HG03280 (cell line): ENCODE results near the gene NUBP2.

Experiments
- ATAC-seq: cut with Tn5 transposase; IDR thresholded peaks from one replicate; pipeline ENCODE4 v1.9.1; 2021; ENCODE audit warnings: mild to moderate bottlenecking, moderate library complexity; ENCODE audit not compliant: unreplicated experiment

The NUBP2 gene

GRCh38 chr16:1781758-1782407, 877 bp upstream of the NUBP2 start:
- ATAC-seq = peak; percentile 3

- ATAC-seq = no peak
Measured at GRCh38 chr16:1784977-1785845, 2.5 kb downstream of the NUBP2 start.

GRCh38 chr16:1785846-1786170, 3.0 kb downstream of the NUBP2 start:
- ATAC-seq = no peak

- no peak for ATAC-seq
Measured at GRCh38 chr16:1786242-1787055, 3.7 kb downstream of the NUBP2 start.

GRCh38 chr16:1787056-1787321, 4.2 kb downstream of the NUBP2 start:
- ATAC-seq = no peak

- ATAC-seq = no peak
Measured at GRCh38 chr16:1787322-1788094, 4.7 kb downstream of the NUBP2 start.

GRCh38 chr16:1788095-1788707, 5.4 kb downstream of the NUBP2 start:
- ATAC-seq = no peak

GRCh38 chr16:1788708-1789100, 5.9 kb downstream of the NUBP2 start:
- ATAC-seq = no peak

GRCh38 chr16:1789643-1790045, 6.9 kb downstream of the NUBP2 start:
- ATAC-seq = no peak

GRCh38 chr16:1790261-1790610, 7.5 kb downstream of the NUBP2 start:
- no peak for ATAC-seq

GRCh38 chr16:1790611-1791255, 8.0 kb downstream of the NUBP2 start:
- no peak for ATAC-seq

- ATAC-seq = no peak
Measured at GRCh38 chr16:1791256-1791942, 8.6 kb downstream of the NUBP2 start.

- ATAC-seq = no peak
Measured at GRCh38 chr16:1791943-1792812, 9.4 kb downstream of the NUBP2 start.

GRCh38 chr16:1792836-1793577, 10.2 kb downstream of the NUBP2 start:
- ATAC-seq = no peak

GRCh38 chr16:1793578-1794220, 10.9 kb downstream of the NUBP2 start, which contains the start of gene IGFALS:
Gene IGFALS (minus strand): TSS chr16:1793705. CDS start chr16:1793652, 53 bp downstream.
- no peak for ATAC-seq

- ATAC-seq = no peak
Measured at GRCh38 chr16:1794221-1794871, 11.6 kb downstream of the NUBP2 start.
